ENCODE data around the gene ISYNA1. TPM values are rescaled to one million over a fixed set of nuclear protein-coding genes. Genes with fewer than 3 reads are reported as not detected.
A peak's percentile ranks its signal among the peaks of the same experiment; 100 is the strongest.

Gene ISYNA1
- total RNA-seq, 2 donors from 2014 or later: 24.1 to 49.4 TPM

GRCh38 chr19:18450931-18451836 lies 13.3 kb upstream of the ISYNA1 start:
- peak; percentile 87 for DNase-seq (ENCODE audit: low spot score)
- no peak overlapping the region for H3K27ac ChIP-seq
- no peaks in the 10 kb centered on the region for H3K27me3 ChIP-seq
- no peak overlapping the region for H3K4me3 ChIP-seq
- no peaks in the 10 kb centered on the region for H3K9me3 ChIP-seq
- H3K4me1 ChIP-seq: peaks cover 0 to 11% of the 10 kb centered on the region in 2 donors
- TF ChIP-seq CTCF (IDR thresholded peaks at IDR 0.05): peak; percentile 94 to 99
- H3K36me3 ChIP-seq: peaks cover 50% of the 10 kb centered on the region

- no peak for DNase-seq (ENCODE audit: low spot score)
- Histone ChIP-seq H3K36me3 (peaks cover 57% of the 10 kb centered on the region), H3K9me3 (no peaks in the 10 kb centered on the region), H3K27me3 (no peaks in the 10 kb centered on the region), H3K4me3 (no peak overlapping the region), H3K4me1 (peaks cover 0 to 11% of the 10 kb centered on the region in 2 donors), H3K27ac (no peak overlapping the region)
- no peak for TF ChIP-seq CTCF (IDR thresholded peaks at IDR 0.05)
Observed at GRCh38 chr19:18450021-18450930, 12.3 kb upstream of the ISYNA1 start.

- Histone ChIP-seq H3K27ac (no peak overlapping the region), H3K9me3 (no peaks in the 10 kb centered on the region), H3K27me3 (no peaks in the 10 kb centered on the region), H3K36me3 (peaks cover 64% of the 10 kb centered on the region), H3K4me1 (peaks cover 0 to 11% of the 10 kb centered on the region in 2 donors), H3K4me3 (no peak overlapping the region)
- no peak for TF ChIP-seq CTCF (IDR thresholded peaks at IDR 0.05)
- DNase-seq (ENCODE audit: low spot score): no peak
Observed at GRCh38 chr19:18449552-18449951, 11.6 kb upstream of the ISYNA1 start.

GRCh38 chr19:18446811-18447359 lies 9.0 kb upstream of the ISYNA1 start:
- Histone ChIP-seq H3K27me3 (no peaks in the 10 kb centered on the region), H3K4me1 (peaks cover 0 to 11% of the 10 kb centered on the region in 2 donors), H3K27ac (no peak overlapping the region), H3K36me3 (peaks cover 69% of the 10 kb centered on the region), H3K9me3 (no peaks in the 10 kb centered on the region), H3K4me3 (no peak overlapping the region)
- no peak for DNase-seq (ENCODE audit: low spot score)
- TF ChIP-seq CTCF (IDR thresholded peaks at IDR 0.05): no peak

GRCh38 chr19:18446145-18446810 lies 8.3 kb upstream of the ISYNA1 start:
- Histone ChIP-seq H3K4me3 (no peak overlapping the region), H3K27ac (no peak overlapping the region), H3K9me3 (no peaks in the 10 kb centered on the region), H3K4me1 (peaks cover 0 to 8% of the 10 kb centered on the region in 2 donors), H3K27me3 (no peaks in the 10 kb centered on the region), H3K36me3 (peaks cover 69% of the 10 kb centered on the region)
- DNase-seq (ENCODE audit: low spot score): no peak
- TF ChIP-seq CTCF (IDR thresholded peaks at IDR 0.05): no peak

Data from right atrium auricular region (tissue), 2 donors.